Duodenal mucosa (tissue), 2 donors: Measurements from ENCODE around the gene ZNF224.

Experiments used
- H3K27ac ChIP-seq: one replicate; pipeline ENCODE4 v1.7.0; 2013; ENCODE audit warnings: low read depth, low read length
- H3K27me3 ChIP-seq, 2 donors: one replicate each; pipeline ENCODE4 v1.7.0; 2013; ENCODE audit warnings: low read length in 2 of 2, control low read depth in 1 of 2; ENCODE audit not compliant: insufficient read depth in 2 of 2, control insufficient read depth in 1 of 2
- H3K36me3 ChIP-seq, 2 donors: one replicate each; pipeline ENCODE4 v1.7.0; 2013; ENCODE audit warnings: low read length in 2 of 2, control low read depth in 1 of 2; ENCODE audit not compliant: insufficient read depth in 2 of 2, control insufficient read depth in 1 of 2
- H3K4me1 ChIP-seq, 2 donors: one replicate each; pipeline ENCODE4 v1.7.0; 2013; ENCODE audit warnings: low read length in 2 of 2, control low read depth in 1 of 2; ENCODE audit not compliant: insufficient read depth in 2 of 2, control insufficient read depth in 1 of 2
- H3K4me3 ChIP-seq, 2 donors: one replicate each; pipeline ENCODE4 v1.7.0; 2013; ENCODE audit warnings: low read length in 2 of 2, low read depth in 1 of 2
- H3K9ac ChIP-seq, 2 donors: one replicate each; pipeline ENCODE4 v1.7.0; 2013; ENCODE audit warnings: low read length in 2 of 2, low read depth in 1 of 2
- H3K9me3 ChIP-seq, 2 donors: one replicate each; pipeline ENCODE4 v1.7.0; 2013; ENCODE audit warnings: low read length in 2 of 2, control low read depth in 1 of 2; ENCODE audit not compliant: control insufficient read depth in 1 of 2

The ZNF224 gene

GRCh38 chr19:44093931-44094765 lies at the start of gene ZNF224:
Gene ZNF224 (plus strand): TSS chr19:44094361. CDS start chr19:44097874, 3,513 bp downstream.
- Histone ChIP-seq H3K27me3 (no peaks in the 10 kb centered on the region), H3K36me3 (peaks cover 8 to 18% of the 10 kb centered on the region in 2 donors), H3K9ac (peak within 1 kb of the TSS; percentile 84), H3K27ac (peak within 1 kb of the TSS; percentile 52), H3K4me1 (peaks cover 0 to 4% of the 10 kb centered on the region in 2 donors), H3K9me3 (peaks cover 0 to 3% of the 10 kb centered on the region in 2 donors), H3K4me3 (peak within 1 kb of the TSS; percentile 94 to 97)

- no peak overlapping the region for H3K27ac ChIP-seq
- H3K36me3 ChIP-seq: peaks cover 4 to 11% of the 10 kb centered on the region in 2 donors
- H3K4me1 ChIP-seq: peaks cover 10 to 18% of the 10 kb centered on the region in 2 donors
- H3K9ac ChIP-seq: peak overlapping the region in 1 of 2 donors; percentile 87
- peaks cover 7 to 11% of the 10 kb centered on the region in 2 donors for H3K9me3 ChIP-seq
- peak overlapping the region; percentile 80 to 97 for H3K4me3 ChIP-seq
- H3K27me3 ChIP-seq: peaks cover 0 to 3% of the 10 kb centered on the region in 2 donors
Observed at GRCh38 chr19:44050740-44051649, 43.2 kb upstream of the ZNF224 start.

- H3K27me3 ChIP-seq: peaks cover 0 to 3% of the 10 kb centered on the region in 2 donors
- H3K36me3 ChIP-seq: peaks cover 4 to 12% of the 10 kb centered on the region in 2 donors
- peak within 1 kb of the TSS; percentile 13 for H3K27ac ChIP-seq
- H3K4me3 ChIP-seq: peak within 1 kb of the TSS; percentile 80 to 97
- H3K9me3 ChIP-seq: peaks cover 7 to 12% of the 10 kb centered on the region in 2 donors
- peak within 1 kb of the TSS; percentile 82 to 87 for H3K9ac ChIP-seq
- peaks cover 10 to 18% of the 10 kb centered on the region in 2 donors for H3K4me1 ChIP-seq
Observed at GRCh38 chr19:44051650-44052402, 42.3 kb upstream of the ZNF224 start, which contains the start of gene ZNF223. Gene ZNF223 (plus strand): TSS chr19:44052036. CDS start chr19:44055177, 3,141 bp downstream.

- no peak overlapping the region for H3K4me3 ChIP-seq
- H3K9me3 ChIP-seq: peaks cover 12 to 14% of the 10 kb centered on the region in 2 donors
- H3K27me3 ChIP-seq: no peaks in the 10 kb centered on the region
- no peak overlapping the region for H3K27ac ChIP-seq
- H3K36me3 ChIP-seq: peaks cover 31 to 44% of the 10 kb centered on the region in 2 donors
- H3K9ac ChIP-seq: no peak overlapping the region
- H3K4me1 ChIP-seq: peaks cover 6 to 18% of the 10 kb centered on the region in 2 donors
Observed at GRCh38 chr19:44055870-44056269, 38.3 kb upstream of the ZNF224 start.

- H3K27ac ChIP-seq: no peak overlapping the region
- peaks cover 20 to 23% of the 10 kb centered on the region in 2 donors for H3K9me3 ChIP-seq
- peaks cover 52 to 73% of the 10 kb centered on the region in 2 donors for H3K36me3 ChIP-seq
- H3K27me3 ChIP-seq: no peaks in the 10 kb centered on the region
- no peak overlapping the region for H3K4me3 ChIP-seq
- H3K9ac ChIP-seq: no peak overlapping the region
- H3K4me1 ChIP-seq: no peaks in the 10 kb centered on the region
Observed at GRCh38 chr19:44059229-44059628, 34.9 kb upstream of the ZNF224 start.

- no peaks in the 10 kb centered on the region for H3K4me1 ChIP-seq
- H3K9ac ChIP-seq: no peak overlapping the region
- no peaks in the 10 kb centered on the region for H3K27me3 ChIP-seq
- H3K36me3 ChIP-seq: peaks cover 57 to 74% of the 10 kb centered on the region in 2 donors
- peaks cover 20 to 27% of the 10 kb centered on the region in 2 donors for H3K9me3 ChIP-seq
- no peak overlapping the region for H3K27ac ChIP-seq
- no peak overlapping the region for H3K4me3 ChIP-seq
Observed at GRCh38 chr19:44061038-44061437, 33.1 kb upstream of the ZNF224 start.

GRCh38 chr19:44066305-44066704 lies 27.9 kb upstream of the ZNF224 start:
- Histone ChIP-seq H3K9me3 (peaks cover 39 to 43% of the 10 kb centered on the region in 2 donors), H3K27ac (no peak overlapping the region), H3K4me3 (peak overlapping the region; percentile 11 to 25), H3K9ac (no peak overlapping the region), H3K36me3 (peaks cover 39 to 53% of the 10 kb centered on the region in 2 donors), H3K4me1 (peaks cover under 1 to 2% of the 10 kb centered on the region in 2 donors), H3K27me3 (no peaks in the 10 kb centered on the region)

- H3K9ac ChIP-seq: no peak overlapping the region
- H3K27me3 ChIP-seq: no peaks in the 10 kb centered on the region
- H3K4me1 ChIP-seq: peaks cover 10 to 13% of the 10 kb centered on the region in 2 donors
- H3K4me3 ChIP-seq: no peak overlapping the region
- H3K9me3 ChIP-seq: peaks cover 30 to 34% of the 10 kb centered on the region in 2 donors
- peaks cover 21 to 27% of the 10 kb centered on the region in 2 donors for H3K36me3 ChIP-seq
- H3K27ac ChIP-seq: no peak overlapping the region
Observed at GRCh38 chr19:44069415-44069814, 24.7 kb upstream of the ZNF224 start.

- H3K9me3 ChIP-seq: peaks cover 10 to 14% of the 10 kb centered on the region in 2 donors
- no peak within 1 kb of the TSS for H3K27ac ChIP-seq
- peak within 1 kb of the TSS; percentile 78 to 82 for H3K9ac ChIP-seq
Observed at GRCh38 chr19:44071824-44072542, 22.2 kb upstream of the ZNF224 start, which contains the start of gene ZNF284. Gene ZNF284 (plus strand): TSS chr19:44072159. CDS start chr19:44076390, 4,231 bp downstream.

More at GRCh38 chr19:44071824-44072542, 22.2 kb upstream of the ZNF224 start, which contains the start of gene ZNF284:
- peaks cover 4 to 6% of the 10 kb centered on the region in 2 donors for H3K36me3 ChIP-seq
- H3K4me1 ChIP-seq: peaks cover 10 to 13% of the 10 kb centered on the region in 2 donors
- no peaks in the 10 kb centered on the region for H3K27me3 ChIP-seq
- peak within 1 kb of the TSS; percentile 95 to 98 for H3K4me3 ChIP-seq
